ENCODE measurements around the gene BAIAP2L2.

The BAIAP2L2 gene

DNA sequence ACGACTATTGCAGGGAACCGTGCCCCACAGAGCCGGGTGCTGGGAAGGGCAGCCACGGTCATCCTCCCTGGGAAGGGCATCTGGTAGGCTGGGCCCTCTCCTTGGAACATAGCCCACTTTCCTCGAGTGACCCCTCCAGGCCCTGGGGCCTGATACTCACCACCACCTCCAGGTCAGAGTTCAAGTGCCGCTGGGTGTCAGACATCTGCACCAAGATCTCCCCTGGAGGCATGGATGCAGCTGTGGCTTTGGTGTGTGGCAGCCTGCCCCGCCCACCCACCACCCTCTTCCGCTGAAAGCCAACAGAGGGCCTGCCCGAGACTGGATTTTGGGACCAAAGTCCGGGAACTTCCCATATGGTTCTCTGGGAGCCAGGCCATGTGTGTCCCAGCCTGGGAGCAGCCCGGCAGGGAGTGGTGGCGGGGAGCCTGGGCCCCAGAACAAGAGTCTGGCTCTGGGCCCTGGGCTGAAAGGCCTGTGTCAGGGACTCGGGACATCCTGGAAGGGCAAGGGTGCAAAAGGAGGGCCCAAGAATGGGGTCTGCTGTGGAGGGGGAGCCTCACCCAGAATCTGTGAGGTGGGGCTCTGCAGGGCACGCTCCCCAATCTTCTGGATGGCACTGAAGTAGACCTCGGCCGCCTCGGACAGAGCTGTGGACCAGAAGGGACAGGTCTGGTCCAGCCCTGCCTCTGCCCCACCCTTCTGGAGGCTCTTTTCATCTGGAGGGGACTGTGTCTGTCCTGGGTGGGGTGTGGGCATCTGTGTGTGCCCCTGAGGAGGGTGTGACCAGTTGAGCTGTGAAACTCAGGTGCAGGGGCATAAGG, 2.6 kb downstream of the BAIAP2L2 start:
- Histone ChIP-seq H3K9ac (ENCODE audit: low read depth, low read length, poor library complexity) (no peak overlapping the region), H3K4me1 (ENCODE audit: control insufficient read depth in 2 of 2, insufficient read depth in 1 of 2, low read depth in 1 of 2, low read length in 2 of 2) (peaks cover 0 to 2% of the 10 kb centered on the region in 2 donors), H2BK12ac (ENCODE audit: low read length) (no peak overlapping the region), H3K18ac (ENCODE audit: low read length) (no peak overlapping the region), H2BK5ac (ENCODE audit: low read length) (no peak overlapping the region), H3K4ac (ENCODE audit: low read length) (no peak overlapping the region), H3K14ac (ENCODE audit: low read length) (no peak overlapping the region), H4K91ac (ENCODE audit: low read depth, low read length, poor library complexity) (no peak overlapping the region), H4K8ac (ENCODE audit: low read depth, low read length) (no peak overlapping the region), H2AK5ac (ENCODE audit: low read depth, low read length) (peak overlapping the region; percentile 11), H3K9me3 (replicated peaks in 1 of 2; ENCODE audit: control insufficient read depth in 2 of 2, insufficient read depth in 1 of 2, low read depth in 1 of 2, low read length in 2 of 2) (no peaks in the 10 kb centered on the region), H2BK120ac (ENCODE audit: low read depth, low read length) (no peak overlapping the region), H2BK15ac (ENCODE audit: low read length) (no peak overlapping the region), H3K4me2 (ENCODE audit: insufficient read depth, low read length, poor library complexity, severe bottlenecking) (no peak overlapping the region), H3K4me3 (ENCODE audit: low read length in 2 of 2) (no peak overlapping the region), H2AFZ (ENCODE audit: low read length) (no peak overlapping the region), H3K79me1 (ENCODE audit: low read depth, low read length) (no peaks in the 10 kb centered on the region), H3K27ac (replicated peaks; ENCODE audit: low read length) (no peak overlapping the region), H3K23ac (ENCODE audit: low read depth, low read length, poor library complexity) (no peak overlapping the region), H3K27me3 (ENCODE audit: control insufficient read depth in 3 of 3, insufficient read depth in 3 of 3, low read depth in 1 of 3, low read length in 3 of 3) (no peaks in the 10 kb centered on the region), H3K36me3 (replicated peaks in 1 of 2; ENCODE audit: control insufficient read depth in 2 of 2, insufficient read depth in 2 of 2, low read length in 2 of 2) (no peaks in the 10 kb centered on the region)
- WGBS, 2 donors (ENCODE audit: extremely low coverage in 2 of 2, insufficient read length in 2 of 2, insufficient replicate concordance in 1 of 2) = no CpG with 5 or more reads among the region's 17 CpGs
- no peak for DNase-seq (ENCODE audit: low spot score)

GRCh38 chr22:38106814-38107578, 3.5 kb downstream of the BAIAP2L2 start:
- H3K27me3 ChIP-seq (ENCODE audit: control insufficient read depth in 3 of 3, insufficient read depth in 3 of 3, low read depth in 1 of 3, low read length in 3 of 3) = no peaks in the 10 kb centered on the region
- no peak overlapping the region for H3K4me2 ChIP-seq (ENCODE audit: insufficient read depth, low read length, poor library complexity, severe bottlenecking)
- peak overlapping the region; percentile 11 for H2AK5ac ChIP-seq (ENCODE audit: low read depth, low read length)
- no peak overlapping the region for H4K8ac ChIP-seq (ENCODE audit: low read depth, low read length)
- no peaks in the 10 kb centered on the region for H3K36me3 ChIP-seq (replicated peaks in 1 of 2; ENCODE audit: control insufficient read depth in 2 of 2, insufficient read depth in 2 of 2, low read length in 2 of 2)
- no peak overlapping the region for H2BK5ac ChIP-seq (ENCODE audit: low read length)
- no peak overlapping the region for H2AFZ ChIP-seq (ENCODE audit: low read length)
- H4K91ac ChIP-seq (ENCODE audit: low read depth, low read length, poor library complexity) = no peak overlapping the region
- peaks cover 0 to 2% of the 10 kb centered on the region in 2 donors for H3K4me1 ChIP-seq (ENCODE audit: control insufficient read depth in 2 of 2, insufficient read depth in 1 of 2, low read depth in 1 of 2, low read length in 2 of 2)
- no peak overlapping the region for H3K4me3 ChIP-seq (ENCODE audit: low read length in 2 of 2)
- H2BK120ac ChIP-seq (ENCODE audit: low read depth, low read length) = no peak overlapping the region
- no peak for DNase-seq (ENCODE audit: low spot score)
- no peak overlapping the region for H3K27ac ChIP-seq (replicated peaks; ENCODE audit: low read length)
- H3K23ac ChIP-seq (ENCODE audit: low read depth, low read length, poor library complexity) = peak overlapping the region; percentile 20
- H3K14ac ChIP-seq (ENCODE audit: low read length) = no peak overlapping the region
- no peaks in the 10 kb centered on the region for H3K9me3 ChIP-seq (replicated peaks in 1 of 2; ENCODE audit: control insufficient read depth in 2 of 2, insufficient read depth in 1 of 2, low read depth in 1 of 2, low read length in 2 of 2)
- no peaks in the 10 kb centered on the region for H3K79me1 ChIP-seq (ENCODE audit: low read depth, low read length)
- H3K4ac ChIP-seq (ENCODE audit: low read length) = peak overlapping the region; percentile 57
- H3K9ac ChIP-seq (ENCODE audit: low read depth, low read length, poor library complexity) = no peak overlapping the region
- WGBS, 2 donors (ENCODE audit: extremely low coverage in 2 of 2, insufficient read length in 2 of 2, insufficient replicate concordance in 1 of 2) = no CpG with 5 or more reads among the region's 17 CpGs
- peak overlapping the region; percentile 48 for H3K18ac ChIP-seq (ENCODE audit: low read length)
- H2BK15ac ChIP-seq (ENCODE audit: low read length) = peak overlapping the region; percentile 59
- H2BK12ac ChIP-seq (ENCODE audit: low read length) = no peak overlapping the region

- Histone ChIP-seq H2AFZ (ENCODE audit: low read length) (no peak overlapping the region), H2BK15ac (ENCODE audit: low read length) (no peak overlapping the region), H3K27ac (replicated peaks; ENCODE audit: low read length) (no peak overlapping the region), H4K91ac (ENCODE audit: low read depth, low read length, poor library complexity) (no peak overlapping the region), H2BK5ac (ENCODE audit: low read length) (no peak overlapping the region), H3K79me1 (ENCODE audit: low read depth, low read length) (no peaks in the 10 kb centered on the region), H2BK120ac (ENCODE audit: low read depth, low read length) (no peak overlapping the region), H3K4me2 (ENCODE audit: insufficient read depth, low read length, poor library complexity, severe bottlenecking) (no peak overlapping the region), H3K9ac (ENCODE audit: low read depth, low read length, poor library complexity) (no peak overlapping the region), H3K27me3 (ENCODE audit: control insufficient read depth in 3 of 3, insufficient read depth in 3 of 3, low read depth in 1 of 3, low read length in 3 of 3) (no peaks in the 10 kb centered on the region), H4K8ac (ENCODE audit: low read depth, low read length) (no peak overlapping the region), H2BK12ac (ENCODE audit: low read length) (no peak overlapping the region), H3K36me3 (replicated peaks in 1 of 2; ENCODE audit: control insufficient read depth in 2 of 2, insufficient read depth in 2 of 2, low read length in 2 of 2) (no peaks in the 10 kb centered on the region), H3K9me3 (replicated peaks in 1 of 2; ENCODE audit: control insufficient read depth in 2 of 2, insufficient read depth in 1 of 2, low read depth in 1 of 2, low read length in 2 of 2) (no peaks in the 10 kb centered on the region), H2AK5ac (ENCODE audit: low read depth, low read length) (no peak overlapping the region), H3K14ac (ENCODE audit: low read length) (no peak overlapping the region), H3K23ac (ENCODE audit: low read depth, low read length, poor library complexity) (peak overlapping the region; percentile 55), H3K4ac (ENCODE audit: low read length) (no peak overlapping the region), H3K4me3 (ENCODE audit: low read length in 2 of 2) (no peak overlapping the region), H3K18ac (ENCODE audit: low read length) (no peak overlapping the region), H3K4me1 (ENCODE audit: control insufficient read depth in 2 of 2, insufficient read depth in 1 of 2, low read depth in 1 of 2, low read length in 2 of 2) (no peaks in the 10 kb centered on the region)
- DNase-seq (ENCODE audit: low spot score) = no peak
- WGBS, 2 donors (ENCODE audit: extremely low coverage in 2 of 2, insufficient read length in 2 of 2, insufficient replicate concordance in 1 of 2) = no CpG with 5 or more reads among the region's 6 CpGs
These were observed 6.4 kb downstream of the BAIAP2L2 start for GRCh38 chr22:38104084-38104483.

DNA sequence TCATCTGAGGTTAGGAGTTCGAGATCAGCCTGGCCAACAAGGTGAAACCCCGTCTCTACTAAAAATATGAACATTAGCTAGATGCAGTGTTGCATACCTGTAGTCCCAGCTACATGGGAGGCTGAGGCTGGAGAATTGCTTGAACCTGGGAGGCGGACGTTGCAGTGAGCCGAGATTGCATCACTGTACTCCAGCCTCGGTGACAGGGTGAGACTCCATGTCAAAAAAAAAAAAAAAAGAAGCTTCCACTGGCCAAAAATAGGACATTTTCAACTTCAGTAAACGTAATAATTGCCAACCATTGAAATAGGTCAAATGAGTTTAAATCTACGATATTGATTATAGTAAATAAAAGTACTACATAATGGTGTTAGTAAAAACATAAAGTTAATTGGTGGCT, 6.8 kb downstream of the BAIAP2L2 start:
- Histone ChIP-seq H2BK12ac (ENCODE audit: low read length) (no peak overlapping the region), H2BK15ac (ENCODE audit: low read length) (no peak overlapping the region), H3K4ac (ENCODE audit: low read length) (no peak overlapping the region), H4K91ac (ENCODE audit: low read depth, low read length, poor library complexity) (no peak overlapping the region), H2AK5ac (ENCODE audit: low read depth, low read length) (no peak overlapping the region), H3K9me3 (replicated peaks in 1 of 2; ENCODE audit: control insufficient read depth in 2 of 2, insufficient read depth in 1 of 2, low read depth in 1 of 2, low read length in 2 of 2) (no peaks in the 10 kb centered on the region), H3K4me2 (ENCODE audit: insufficient read depth, low read length, poor library complexity, severe bottlenecking) (no peak overlapping the region), H4K8ac (ENCODE audit: low read depth, low read length) (no peak overlapping the region), H3K14ac (ENCODE audit: low read length) (no peak overlapping the region), H3K27ac (replicated peaks; ENCODE audit: low read length) (no peak overlapping the region), H3K4me1 (ENCODE audit: control insufficient read depth in 2 of 2, insufficient read depth in 1 of 2, low read depth in 1 of 2, low read length in 2 of 2) (no peaks in the 10 kb centered on the region), H2BK120ac (ENCODE audit: low read depth, low read length) (no peak overlapping the region), H3K36me3 (replicated peaks in 1 of 2; ENCODE audit: control insufficient read depth in 2 of 2, insufficient read depth in 2 of 2, low read length in 2 of 2) (no peaks in the 10 kb centered on the region), H2AFZ (ENCODE audit: low read length) (no peak overlapping the region), H2BK5ac (ENCODE audit: low read length) (no peak overlapping the region), H3K27me3 (ENCODE audit: control insufficient read depth in 3 of 3, insufficient read depth in 3 of 3, low read depth in 1 of 3, low read length in 3 of 3) (no peaks in the 10 kb centered on the region), H3K9ac (ENCODE audit: low read depth, low read length, poor library complexity) (no peak overlapping the region), H3K79me1 (ENCODE audit: low read depth, low read length) (no peaks in the 10 kb centered on the region), H3K4me3 (ENCODE audit: low read length in 2 of 2) (no peak overlapping the region), H3K23ac (ENCODE audit: low read depth, low read length, poor library complexity) (no peak overlapping the region), H3K18ac (ENCODE audit: low read length) (no peak overlapping the region)
- no peak for DNase-seq (ENCODE audit: low spot score)
- no CpG with 5 or more reads among the region's 8 CpGs for WGBS, 2 donors (ENCODE audit: extremely low coverage in 2 of 2, insufficient read length in 2 of 2, insufficient replicate concordance in 1 of 2)

Measured in neuronal stem cell (in vitro differentiated cells).